Measurements from ENCODE around the gene ZNF211. TPM values are rescaled to one million over a fixed set of nuclear protein-coding genes. Genes with fewer than 3 reads are reported as not detected.

Gene ZNF211
- total RNA-seq, 2 experiments from 2014 or later: 7.7 to 8.8 TPM

- Mint-ChIP-seq H3K36me3 (ENCODE audit: low read depth) (peaks cover 59% of the 10 kb centered on the region), H3K9me3 (peaks cover 52% of the 10 kb centered on the region), H3K4me3 (peak overlapping the region; percentile 97), H3K4me1 (ENCODE audit: low read depth) (peaks cover 28% of the 10 kb centered on the region), H3K27me3 (no peaks in the 10 kb centered on the region), H3K27ac (peak overlapping the region; percentile 93)
- CTCF ChIA-PET: interaction anchor here (0.6 to 2.2 kb wide), 9 partner anchors 8 to 206 kb away, joined by 3 to 6 read pairs (median 3); partner anchors contain the start of genes ZNF134, ZNF154 and ZNF211
- TF ChIP-seq CTCF (IDR thresholded peaks at IDR 0.05): no peak
- POLR2A ChIA-PET: interaction anchor here (0.7 to 1.5 kb wide), 5 partner anchors 17 to 247 kb away, joined by 3 to 5 read pairs (median 3); partner anchors contain the start of genes ZNF749 and ZNF776
- ATAC-seq: no peak
- intact Hi-C loops (cut with micrococcal nuclease): no loop called here
- DNase-seq: no peak
Measured at GRCh38 chr19:57682226-57682766, 49.3 kb downstream of the ZNF211 start.

GRCh38 chr19:57686727-57687126 lies 53.8 kb downstream of the ZNF211 start:
- POLR2A ChIA-PET: interaction anchor here (0.6 kb wide), 1 partner anchor 12 kb away, joined by 3 read pairs; no protein-coding TSS in a partner anchor
- ATAC-seq: no peak
- H3K9me3 Mint-ChIP-seq: peaks cover 75% of the 10 kb centered on the region
- CTCF ChIA-PET: no interaction called here
- peaks cover 94% of the 10 kb centered on the region for H3K36me3 Mint-ChIP-seq (ENCODE audit: low read depth)
- no peak for TF ChIP-seq CTCF (IDR thresholded peaks at IDR 0.05)
- H3K27ac Mint-ChIP-seq: no peak overlapping the region
- no peaks in the 10 kb centered on the region for H3K27me3 Mint-ChIP-seq
- no peak overlapping the region for H3K4me3 Mint-ChIP-seq
- no peak for DNase-seq
- H3K4me1 Mint-ChIP-seq (ENCODE audit: low read depth): peaks cover 28% of the 10 kb centered on the region
- intact Hi-C loops (cut with micrococcal nuclease): no loop called here

DNA sequence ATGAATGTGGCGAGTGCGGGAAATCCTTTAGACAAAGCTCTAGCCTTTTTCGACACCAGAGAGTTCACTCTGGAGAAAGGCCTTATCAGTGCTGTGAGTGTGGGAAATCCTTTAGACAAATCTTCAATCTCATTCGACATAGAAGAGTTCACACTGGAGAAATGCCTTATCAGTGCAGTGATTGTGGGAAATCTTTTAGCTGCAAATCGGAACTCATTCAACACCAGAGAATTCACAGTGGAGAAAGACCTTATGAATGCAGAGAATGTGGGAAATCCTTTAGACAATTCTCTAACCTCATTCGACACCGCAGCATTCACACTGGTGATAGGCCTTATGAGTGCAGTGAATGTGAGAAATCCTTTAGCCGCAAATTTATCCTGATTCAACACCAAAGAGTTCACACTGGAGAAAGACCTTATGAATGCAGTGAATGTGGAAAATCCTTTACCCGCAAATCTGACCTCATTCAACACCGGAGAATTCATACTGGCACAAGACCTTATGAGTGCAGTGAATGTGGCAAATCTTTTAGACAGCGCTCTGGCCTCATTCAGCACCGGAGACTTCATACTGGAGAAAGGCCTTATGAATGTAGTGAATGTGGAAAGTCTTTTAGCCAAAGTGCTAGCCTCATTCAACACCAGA lies 54.5 kb downstream of the ZNF211 start:
- Mint-ChIP-seq H3K27ac (no peak overlapping the region), H3K36me3 (ENCODE audit: low read depth) (peaks cover 89% of the 10 kb centered on the region), H3K4me3 (no peak overlapping the region), H3K9me3 (peaks cover 71% of the 10 kb centered on the region), H3K4me1 (ENCODE audit: low read depth) (peaks cover 25% of the 10 kb centered on the region), H3K27me3 (no peaks in the 10 kb centered on the region)
- ChIA-PET CTCF (no interaction called here), POLR2A (interaction anchor here (2.2 kb wide), 1 partner anchor 104 kb away, joined by 7 read pairs; the partner anchor contains the start of gene ZIK1)
- no peak for TF ChIP-seq CTCF (IDR thresholded peaks at IDR 0.05)
- intact Hi-C loops (cut with micrococcal nuclease): no loop called here
- ATAC-seq (no peak), DNase-seq (no peak)

DNA sequence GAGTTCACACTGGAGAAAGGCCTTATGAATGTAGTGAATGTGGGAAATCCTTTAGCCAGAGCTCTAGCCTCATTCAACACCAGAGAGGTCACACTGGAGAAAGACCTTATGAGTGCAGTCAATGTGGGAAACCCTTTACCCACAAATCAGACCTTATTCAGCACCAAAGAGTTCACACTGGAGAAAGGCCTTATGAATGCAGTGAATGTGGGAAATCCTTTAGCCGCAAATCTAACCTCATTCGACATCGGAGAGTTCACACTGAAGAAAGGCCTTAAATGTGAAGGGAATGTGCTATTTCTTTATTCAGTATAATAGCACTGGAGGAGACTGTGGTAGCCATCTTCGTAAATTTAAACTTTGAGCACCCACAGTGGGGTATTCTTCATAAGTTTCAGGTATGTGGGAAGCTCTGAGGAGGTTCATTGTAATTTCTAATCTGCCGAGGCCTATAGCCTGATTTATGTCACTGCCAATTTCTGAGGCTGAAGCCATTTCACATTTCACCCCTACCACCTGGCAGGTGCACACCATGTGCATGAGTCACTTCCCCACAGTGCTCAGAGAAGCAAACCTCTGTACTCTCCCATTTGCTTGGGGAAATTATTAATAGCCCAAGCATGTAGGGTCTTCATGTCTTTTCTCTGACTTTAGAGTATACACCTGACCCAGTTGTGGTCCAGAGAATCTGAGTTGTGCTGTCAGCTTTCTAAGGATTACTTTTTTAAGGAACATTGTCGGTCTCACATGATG lies 55.2 kb downstream of the ZNF211 start:
- Mint-ChIP-seq H3K9me3 (peaks cover 70% of the 10 kb centered on the region), H3K4me3 (no peak overlapping the region), H3K4me1 (ENCODE audit: low read depth) (peaks cover 18% of the 10 kb centered on the region), H3K36me3 (ENCODE audit: low read depth) (peaks cover 88% of the 10 kb centered on the region), H3K27me3 (no peaks in the 10 kb centered on the region), H3K27ac (no peak overlapping the region)
- CTCF ChIA-PET: no interaction called here
- no peak for DNase-seq
- ATAC-seq: no peak
- POLR2A ChIA-PET: interaction anchor here (2.2 kb wide), 1 partner anchor 104 kb away, joined by 7 read pairs; the partner anchor contains the start of gene ZIK1
- TF ChIP-seq CTCF (IDR thresholded peaks at IDR 0.05): no peak
- intact Hi-C loops (cut with micrococcal nuclease): no loop called here
